Esophagus muscularis mucosa (tissue), 4 donors: ENCODE results near the gene FEZF2.

ENCODE experiments used
- CTCF ChIP-seq, 3 experiments: fragments of 200-600 bp in 2 of 3; fragments of 450-650 bp in 1 of 3; sonication (generic) in 2 of 3; IDR thresholded peaks; one replicate each; pipeline ENCODE4 v1.5.1; 2017 to 2019; ENCODE audit warnings: antibody characterized with exemption in 3 of 3, mild to moderate bottlenecking in 2 of 3, moderate library complexity in 1 of 3
- EP300 ChIP-seq: sonication (generic); formaldehyde crosslinking; IDR thresholded peaks from one replicate; pipeline ENCODE4 v1.6.1; 2017; ENCODE audit warnings: antibody characterized with exemption
- POLR2A ChIP-seq: fragments of 450-650 bp; IDR thresholded peaks from one replicate; pipeline ENCODE4 v1.6.1; 2017; ENCODE audit warnings: antibody characterized with exemption, moderate library complexity, mild to moderate bottlenecking, low read depth
- POLR2AphosphoS5 ChIP-seq, 2 donors: sonication (generic); formaldehyde crosslinking; IDR thresholded peaks; one replicate each; pipeline ENCODE4 v1.6.1; 2017; ENCODE audit warnings: antibody characterized with exemption in 2 of 2

DNA sequence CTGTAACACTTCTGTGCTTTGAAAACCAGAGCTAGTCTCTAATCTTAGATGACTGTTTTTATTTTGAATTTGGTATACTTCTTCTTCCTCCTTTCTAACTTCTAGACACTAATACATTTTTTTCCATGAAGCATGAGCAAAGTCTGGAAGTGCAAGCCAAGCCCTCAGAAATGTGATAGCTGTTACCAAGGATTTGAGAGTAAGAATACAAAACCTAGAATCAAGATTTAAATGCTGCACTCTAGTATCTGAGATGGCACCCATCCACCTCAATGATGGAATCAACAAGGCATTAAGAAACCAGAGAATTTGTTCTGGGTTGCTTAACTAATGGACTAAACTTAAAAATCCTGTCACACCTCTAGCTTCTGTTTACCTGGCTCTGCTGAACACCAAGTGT lies 9.2 kb downstream of the FEZF2 start:
- TF ChIP-seq CTCF (IDR thresholded peaks at IDR 0.05) (no peak), POLR2AphosphoS5 (IDR thresholded peaks at IDR 0.05) (no peak), POLR2A (no peak), EP300 (no peak)
